AG10803 (cell line): Measurements from ENCODE around the gene PLPP6.

Experiments
- DNase-seq: peaks from one replicate; pipeline ENCODE4 v3.0.0; 2010; ENCODE audit warnings: low read depth
- H3K4me3 ChIP-seq: 2 replicates; pipeline ENCODE4 v1.5.1; 2011; ENCODE audit warnings: mild to moderate bottlenecking, low read length, control low read depth
- CTCF ChIP-seq: conservative IDR thresholded peaks from 2 replicates; pipeline ENCODE4 v1.5.1; 2011; ENCODE audit warnings: mild to moderate bottlenecking, low read length, control low read depth, inconsistent platforms

Gene PLPP6

GRCh38 chr9:4680750-4681149 is 18.7 kb downstream of the PLPP6 start:
- TF ChIP-seq CTCF: no peak
- H3K4me3 ChIP-seq: peak overlapping the region; percentile 87
- DNase-seq: peak; percentile 75

GRCh38 chr9:4684820-4685219 is 22.7 kb downstream of the PLPP6 start:
- H3K4me3 ChIP-seq: no peak overlapping the region
- no peak for TF ChIP-seq CTCF
- no peak for DNase-seq

- TF ChIP-seq CTCF: no peak
- no peak for DNase-seq
- H3K4me3 ChIP-seq: no peak overlapping the region
Observed at GRCh38 chr9:4686112-4686511, 24.0 kb downstream of the PLPP6 start.

- no peak for TF ChIP-seq CTCF
- no peak for DNase-seq
- H3K4me3 ChIP-seq: no peak overlapping the region
Observed at GRCh38 chr9:4686584-4686983, 24.5 kb downstream of the PLPP6 start.

GRCh38 chr9:4689021-4689420 is 26.9 kb downstream of the PLPP6 start:
- TF ChIP-seq CTCF: no peak
- DNase-seq: no peak

GRCh38 chr9:4689687-4690104 is 27.6 kb downstream of the PLPP6 start:
- peak; percentile 57 for DNase-seq
- TF ChIP-seq CTCF: no peak
- no peak overlapping the region for H3K4me3 ChIP-seq

More at GRCh38 chr9:4689021-4689420, 26.9 kb downstream of the PLPP6 start:
- H3K4me3 ChIP-seq: no peak overlapping the region

- no peak for DNase-seq
- no peak overlapping the region for H3K4me3 ChIP-seq
- no peak for TF ChIP-seq CTCF
Observed at GRCh38 chr9:4690144-4690543, 28.1 kb downstream of the PLPP6 start.
